ENCODE data around the gene AP3B1. TPM values are rescaled to one million over a fixed set of nuclear protein-coding genes. Genes with fewer than 3 reads are reported as not detected.

Gene AP3B1
- total RNA-seq, 2 donors from 2014 or later = 53.4 to 74.0 TPM

- Mint-ChIP-seq H3K4me1 (no peaks in the 10 kb centered on the region), H3K36me3 (ENCODE audit: low read depth) (peaks cover 25% of the 10 kb centered on the region), H3K9me3 (peaks cover 3% of the 10 kb centered on the region), H3K4me3 (no peak overlapping the region), H3K27me3 (ENCODE audit: insufficient read depth) (no peaks in the 10 kb centered on the region), H3K27ac (no peak overlapping the region)
- Histone ChIP-seq H3K9me3 (ENCODE audit: control insufficient read depth, low read length) (no peaks in the 10 kb centered on the region), H3K27me3 (ENCODE audit: control insufficient read depth, insufficient read depth, low read length, poor library complexity, severe bottlenecking) (no peaks in the 10 kb centered on the region), H3K9ac (ENCODE audit: extremely low read depth, low read length, poor library complexity, severe bottlenecking) (no peak overlapping the region), H3K4me3 (ENCODE audit: low read length) (no peak overlapping the region), H3K36me3 (ENCODE audit: control insufficient read depth, insufficient read depth, low read length) (peaks cover 10% of the 10 kb centered on the region), H3K4me1 (ENCODE audit: control insufficient read depth, insufficient read depth, low read length) (no peaks in the 10 kb centered on the region), H3K27ac (ENCODE audit: low read depth, low read length) (no peak overlapping the region)
- TF ChIP-seq CTCF (conservative IDR thresholded peaks at IDR 0.05) = no peak
- 93% methylated on average over 3 of the region's 3 CpGs; no CpG with 5 or more reads in 1 of the 2 experiments for WGBS, 2 experiments (ENCODE audit: insufficient coverage in 1 of 2, insufficient read length in 1 of 2)
- DNase-seq = no peak
These were observed 56.6 kb downstream of the AP3B1 start for GRCh38 chr5:78237911-78238310.

GRCh38 chr5:78236046-78236445, 58.5 kb downstream of the AP3B1 start:
- Mint-ChIP-seq H3K4me3 (no peak overlapping the region), H3K27me3 (ENCODE audit: insufficient read depth) (no peaks in the 10 kb centered on the region), H3K27ac (no peak overlapping the region), H3K4me1 (no peaks in the 10 kb centered on the region), H3K9me3 (peaks cover 3% of the 10 kb centered on the region), H3K36me3 (ENCODE audit: low read depth) (peaks cover 28% of the 10 kb centered on the region)
- H3K9me3 ChIP-seq (ENCODE audit: control insufficient read depth, low read length) = no peaks in the 10 kb centered on the region
- TF ChIP-seq CTCF (conservative IDR thresholded peaks at IDR 0.05) = no peak
- H3K4me3 ChIP-seq (ENCODE audit: low read length) = no peak overlapping the region
- H3K9ac ChIP-seq (ENCODE audit: extremely low read depth, low read length, poor library complexity, severe bottlenecking) = no peak overlapping the region
- no peak overlapping the region for H3K27ac ChIP-seq (ENCODE audit: low read depth, low read length)
- DNase-seq = no peak
- H3K27me3 ChIP-seq (ENCODE audit: control insufficient read depth, insufficient read depth, low read length, poor library complexity, severe bottlenecking) = no peaks in the 10 kb centered on the region
- 96% methylated on average over 2 of the region's 2 CpGs; no CpG with 5 or more reads in 1 of the 2 experiments for WGBS, 2 experiments (ENCODE audit: insufficient coverage in 1 of 2, insufficient read length in 1 of 2)
- H3K36me3 ChIP-seq (ENCODE audit: control insufficient read depth, insufficient read depth, low read length) = peaks cover 10% of the 10 kb centered on the region
- no peaks in the 10 kb centered on the region for H3K4me1 ChIP-seq (ENCODE audit: control insufficient read depth, insufficient read depth, low read length)

- no peak for TF ChIP-seq CTCF (conservative IDR thresholded peaks at IDR 0.05)
- WGBS, 2 experiments (ENCODE audit: insufficient coverage in 1 of 2, insufficient read length in 1 of 2) = 90 to 95% methylated on average over 2 to 3 of the region's 3 CpGs
- DNase-seq = no peak
- Mint-ChIP-seq H3K9me3 (peaks cover 3% of the 10 kb centered on the region), H3K4me1 (no peaks in the 10 kb centered on the region), H3K27me3 (ENCODE audit: insufficient read depth) (no peaks in the 10 kb centered on the region), H3K4me3 (no peak overlapping the region), H3K27ac (no peak overlapping the region), H3K36me3 (ENCODE audit: low read depth) (peaks cover 23% of the 10 kb centered on the region)
- Histone ChIP-seq H3K9me3 (ENCODE audit: control insufficient read depth, low read length) (no peaks in the 10 kb centered on the region), H3K4me3 (ENCODE audit: low read length) (no peak overlapping the region), H3K36me3 (ENCODE audit: control insufficient read depth, insufficient read depth, low read length) (peaks cover 6% of the 10 kb centered on the region), H3K27me3 (ENCODE audit: control insufficient read depth, insufficient read depth, low read length, poor library complexity, severe bottlenecking) (no peaks in the 10 kb centered on the region), H3K27ac (ENCODE audit: low read depth, low read length) (no peak overlapping the region), H3K4me1 (ENCODE audit: control insufficient read depth, insufficient read depth, low read length) (no peaks in the 10 kb centered on the region), H3K9ac (ENCODE audit: extremely low read depth, low read length, poor library complexity, severe bottlenecking) (no peak overlapping the region)
These were observed 59.2 kb downstream of the AP3B1 start for GRCh38 chr5:78235289-78235688.
